Adrenal gland (tissue), 5 donors: ENCODE measurements around the gene RAP1GAP2.

ENCODE experiments used
- CTCF ChIP-seq, 6 experiments: fragments of 450-650 bp in 4 of 6; fragments of 200-600 bp in 2 of 6; sonication (generic) in 1 of 6; IDR thresholded peaks; 1 replicate in 5 of 6; 2 replicates in 1 of 6; pipeline versions ENCODE4 v1.5.1 to v1.8.0; 2016 to 2021; ENCODE audit warnings: antibody characterized with exemption in 6 of 6, mild to moderate bottlenecking in 2 of 6, moderate library complexity in 1 of 6
- POLR2A ChIP-seq, 2 donors: fragments of 450-650 bp; IDR thresholded peaks; one replicate each; pipeline ENCODE4 v1.6.1; 2017; ENCODE audit warnings: antibody characterized with exemption in 2 of 2, mild to moderate bottlenecking in 2 of 2, moderate library complexity in 1 of 2
- donor health status: DM: no; HTN: no; CAD: no.

DNA sequence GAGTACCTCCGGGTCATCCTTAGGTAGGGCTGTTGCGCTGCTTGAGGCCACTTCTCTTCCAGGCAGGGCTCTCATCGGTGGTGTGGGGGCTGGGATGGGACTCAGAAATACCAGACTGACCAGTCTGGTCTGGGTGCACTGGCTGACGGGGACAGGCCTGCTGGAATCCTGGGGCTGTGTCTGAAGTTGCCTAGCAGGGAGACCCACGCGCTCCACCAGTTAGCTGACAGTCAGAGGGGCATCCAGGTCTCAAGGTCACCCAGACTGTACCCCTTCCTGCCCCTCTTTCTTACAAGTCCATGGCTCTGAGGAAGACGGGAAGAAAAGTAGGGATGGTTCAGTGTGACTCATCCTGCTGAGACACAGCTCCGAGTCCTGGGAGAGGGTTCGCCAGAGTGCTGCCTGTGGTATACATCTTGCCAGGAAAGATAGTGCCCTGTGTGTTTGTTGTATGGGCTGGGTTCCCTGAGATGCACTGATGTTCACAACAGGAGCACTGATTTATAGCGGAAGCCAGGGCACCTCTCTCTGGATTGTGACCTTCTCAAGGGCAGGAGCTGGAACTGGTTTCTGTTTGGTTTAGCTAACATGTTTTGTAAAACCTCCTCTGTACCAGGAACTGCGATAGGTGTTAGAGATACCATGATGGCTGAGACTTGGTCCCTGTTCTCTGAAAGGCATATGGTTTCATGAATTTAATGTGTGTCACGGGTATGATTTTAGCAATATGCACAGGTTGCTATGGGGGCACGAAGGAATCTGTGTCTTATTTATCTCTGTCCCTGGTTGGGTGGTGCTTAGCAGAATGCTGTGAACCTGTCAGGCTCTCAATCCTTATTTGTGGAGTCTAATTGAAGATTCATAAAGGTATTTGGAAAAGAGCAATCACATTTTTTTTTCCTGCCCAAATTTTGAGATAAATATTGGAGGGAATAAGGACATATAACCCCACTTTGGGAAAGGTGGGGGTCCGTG lies 169.7 kb downstream of the RAP1GAP2 start:
- TF ChIP-seq CTCF (IDR thresholded peaks at IDR 0.05) (no peak), POLR2A (IDR thresholded peaks at IDR 0.05) (no peak)
